Measurements from ENCODE around the gene HBD.

The HBD gene

DNA sequence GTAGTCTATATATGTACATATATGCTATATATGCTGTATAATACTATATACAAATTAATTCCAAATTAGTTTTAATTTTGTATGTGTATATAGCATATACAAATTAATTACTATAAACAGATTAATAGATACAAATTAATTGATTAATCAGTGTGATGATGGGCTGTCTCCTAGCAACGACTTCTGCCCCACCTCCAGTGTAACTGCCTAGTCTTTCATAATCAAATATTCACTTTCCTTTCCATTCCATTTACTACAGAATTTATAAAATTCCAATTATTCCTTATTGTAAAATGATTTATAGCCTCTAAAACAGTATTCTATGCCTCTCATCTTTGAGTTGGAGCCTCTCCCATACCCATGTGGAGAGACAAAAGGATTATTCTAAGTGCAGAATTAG, 976 bp downstream of the HBD start:
- Histone ChIP-seq H2AFZ (ENCODE audit: low read length) (no peak overlapping the region), H3K36me3 (replicated peaks; ENCODE audit: insufficient read depth, low read length) (no peaks in the 10 kb centered on the region), H3K27me3 (replicated peaks; ENCODE audit: insufficient read depth, low read length) (no peaks in the 10 kb centered on the region), H3K4me2 (ENCODE audit: low read depth, low read length) (peak overlapping the region; percentile 59), H3K9me2 (replicated peaks; ENCODE audit: insufficient read depth, low read length) (no peaks in the 10 kb centered on the region), H3K79me2 (ENCODE audit: low read length) (peaks cover 7% of the 10 kb centered on the region), H3K9ac (ENCODE audit: low read length) (no peak overlapping the region; the same call in 1 of the 2 replicates), H3K9me3 (replicated peaks; ENCODE audit: insufficient read depth, low read length) (no peaks in the 10 kb centered on the region), H3K27ac (ENCODE audit: low read length) (peak overlapping the region; percentile 80; the same call in 1 of the 2 replicates), H3K4me3 (ENCODE audit: low read length) (peak overlapping the region; percentile 40; the same call in 1 of the 2 replicates), H4K20me1 (ENCODE audit: insufficient read depth, low read length) (no peaks in the 10 kb centered on the region), H3K4me1 (ENCODE audit: low read length) (peaks cover 59% of the 10 kb centered on the region), H3F3A (ENCODE audit: insufficient read depth, low read length) (peaks cover 46% of the 10 kb centered on the region)
- TF ChIP-seq CTCF (IDR thresholded peaks at IDR 0.05; ENCODE audit: low read length) = no peak
- no peak for TF ChIP-seq EZH2phosphoT487 (IDR thresholded peaks at IDR 0.05; ENCODE audit: low read length)
- TF ChIP-seq EZH2 (optimal IDR thresholded peaks at IDR 0.05; ENCODE audit: low read depth, low read length) = no peak
- DNase-seq = no peak

DNA sequence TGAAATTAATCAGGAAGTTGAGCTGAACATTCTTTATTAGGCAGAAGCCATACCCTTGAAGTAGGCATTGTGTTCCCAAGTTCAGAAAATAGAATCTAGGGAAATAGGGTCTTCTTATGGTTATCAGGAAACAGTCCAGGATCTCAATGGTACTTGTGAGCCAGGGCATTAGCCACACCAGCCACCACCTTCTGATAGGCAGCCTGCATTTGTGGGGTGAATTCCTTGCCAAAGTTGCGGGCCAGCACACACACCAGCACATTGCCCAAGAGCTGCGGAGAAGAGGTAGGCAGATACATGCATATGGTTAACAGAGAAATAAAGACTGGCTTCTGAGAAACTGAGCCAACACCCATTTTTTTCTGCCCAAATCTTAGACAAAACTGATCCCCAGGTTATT, 1.5 kb downstream of the HBD start:
- Histone ChIP-seq H3K27ac (ENCODE audit: low read length) (no peak overlapping the region), H3K9me2 (replicated peaks; ENCODE audit: insufficient read depth, low read length) (no peaks in the 10 kb centered on the region), H4K20me1 (ENCODE audit: insufficient read depth, low read length) (no peaks in the 10 kb centered on the region), H3K4me3 (ENCODE audit: low read length) (no peak overlapping the region), H3K79me2 (ENCODE audit: low read length) (peaks cover 7% of the 10 kb centered on the region), H3F3A (ENCODE audit: insufficient read depth, low read length) (peaks cover 46% of the 10 kb centered on the region), H3K27me3 (replicated peaks; ENCODE audit: insufficient read depth, low read length) (no peaks in the 10 kb centered on the region), H3K9me3 (replicated peaks; ENCODE audit: insufficient read depth, low read length) (no peaks in the 10 kb centered on the region), H3K36me3 (replicated peaks; ENCODE audit: insufficient read depth, low read length) (no peaks in the 10 kb centered on the region), H2AFZ (ENCODE audit: low read length) (no peak overlapping the region), H3K4me2 (ENCODE audit: low read depth, low read length) (peak overlapping the region; percentile 59), H3K9ac (ENCODE audit: low read length) (no peak overlapping the region), H3K4me1 (ENCODE audit: low read length) (peaks cover 59% of the 10 kb centered on the region)
- no peak for TF ChIP-seq CTCF (IDR thresholded peaks at IDR 0.05; ENCODE audit: low read length)
- no peak for TF ChIP-seq EZH2phosphoT487 (IDR thresholded peaks at IDR 0.05; ENCODE audit: low read length)
- TF ChIP-seq EZH2 (optimal IDR thresholded peaks at IDR 0.05; ENCODE audit: low read depth, low read length) = no peak
- DNase-seq = no peak

DNA sequence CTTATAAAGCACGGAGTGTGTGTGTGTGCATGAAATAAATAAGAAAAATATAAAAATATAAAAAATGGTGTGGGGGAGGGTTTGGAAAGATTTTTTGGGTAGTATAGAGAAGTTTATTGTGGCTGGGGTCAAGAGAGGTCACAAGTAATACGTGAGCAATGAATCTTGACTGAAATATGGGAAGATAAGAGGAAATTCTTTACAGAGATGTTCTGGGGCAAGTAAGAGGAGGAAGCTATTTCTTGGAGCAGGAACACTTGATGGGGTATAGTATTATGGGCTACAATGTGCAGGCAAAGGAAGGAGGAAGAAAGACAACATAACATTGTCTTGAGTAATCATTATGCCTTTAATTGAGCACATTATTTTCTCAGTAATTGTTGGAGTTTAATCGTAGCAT, 2.1 kb downstream of the HBD start:
- TF ChIP-seq EZH2phosphoT487 (IDR thresholded peaks at IDR 0.05; ENCODE audit: low read length) (no peak), CTCF (IDR thresholded peaks at IDR 0.05; ENCODE audit: low read length) (no peak), EZH2 (optimal IDR thresholded peaks at IDR 0.05; ENCODE audit: low read depth, low read length) (no peak)
- Histone ChIP-seq H3F3A (ENCODE audit: insufficient read depth, low read length) (peaks cover 46% of the 10 kb centered on the region), H3K9me2 (replicated peaks; ENCODE audit: insufficient read depth, low read length) (no peaks in the 10 kb centered on the region), H3K36me3 (replicated peaks; ENCODE audit: insufficient read depth, low read length) (no peaks in the 10 kb centered on the region), H4K20me1 (ENCODE audit: insufficient read depth, low read length) (no peaks in the 10 kb centered on the region), H3K27ac (ENCODE audit: low read length) (no peak overlapping the region), H3K9me3 (replicated peaks; ENCODE audit: insufficient read depth, low read length) (no peaks in the 10 kb centered on the region), H2AFZ (ENCODE audit: low read length) (no peak overlapping the region), H3K4me3 (ENCODE audit: low read length) (no peak overlapping the region), H3K4me1 (ENCODE audit: low read length) (peaks cover 60% of the 10 kb centered on the region), H3K4me2 (ENCODE audit: low read depth, low read length) (0 out of 2 replicates have a peak overlapping the region, but pooled peaks have one; percentile 59), H3K79me2 (ENCODE audit: low read length) (peaks cover 7% of the 10 kb centered on the region), H3K9ac (ENCODE audit: low read length) (no peak overlapping the region), H3K27me3 (replicated peaks; ENCODE audit: insufficient read depth, low read length) (no peaks in the 10 kb centered on the region)
- no peak for DNase-seq
